Testis (tissue), 3 donors: ENCODE data around the gene RSPO3. TPM values are rescaled to one million over a fixed set of nuclear protein-coding genes. Genes with fewer than 3 reads are reported as not detected.
A peak's percentile ranks its signal among the peaks of the same experiment; 100 is the strongest.
"Not testable (repeated sequence)": the region's sequence is repeated elsewhere in the genome, so short reads cannot be mapped to it uniquely, and the experiment has no call there.

Experiments used
- DNase-seq: peaks from one replicate; pipeline ENCODE4 v3.0.0-alpha.2; 2019
- H3K27ac ChIP-seq, 2 donors: fragments of 200-600 bp; sonication (generic); one replicate each; pipeline ENCODE4 v1.5.1; 2019
- H3K27me3 ChIP-seq: fragments of 200-600 bp; sonication (generic); one replicate; pipeline ENCODE4 v1.5.1; 2019
- H3K36me3 ChIP-seq: fragments of 200-600 bp; sonication (generic); one replicate; pipeline ENCODE4 v1.5.1; 2017; ENCODE audit warnings: low read depth; ENCODE audit errors: missing control alignments
- H3K4me1 ChIP-seq: fragments of 200-600 bp; sonication (generic); one replicate; pipeline ENCODE4 v1.5.1; 2019
- H3K4me3 ChIP-seq, 2 donors: fragments of 200-600 bp; sonication (generic); one replicate each; pipeline ENCODE4 v1.5.1; 2017 to 2019
- H3K9me3 ChIP-seq: fragments of 200-600 bp; sonication (generic); one replicate; pipeline ENCODE4 v1.5.1; 2017
- POLR2A ChIP-seq: fragments of 450-650 bp; IDR thresholded peaks from one replicate; pipeline ENCODE4 v1.6.1; 2017; ENCODE audit warnings: antibody characterized with exemption, mild to moderate bottlenecking, moderate library complexity
- WGBS, 2 donors: methylation state at CpG; one replicate each; pipeline ENCODE4 v1.1.5; 2018; 5-methylcytosine and 5-hydroxymethylcytosine counted together
- intact Hi-C: fragments of 100-400 bp; cut with DNase I; formaldehyde crosslinking; loops from one replicate; pipeline ENCODE4 v1.15.1; 2023; ENCODE audit warnings: low total_unique reads
- polyA plus RNA-seq: library from polyadenylated mRNA; stranded (reverse); fragments of 350-450 nt; fragmentation: Illumina TruSeq; extraction: RNeasy Lipid Tissue Mini Kit (QIAGEN cat#74804); gene quantifications from one replicate; pipeline ENCODE4 v1.2.3, GENCODE V29; 2014; ENCODE audit warnings: low read depth, low replicate concordance; ENCODE audit not compliant: insufficient read depth
- total RNA-seq, 2 donors: library from RNA; depleted of rRNA; stranded (reverse); fragments of >200 nt; gene quantifications; one replicate each; pipeline ENCODE4 v1.2.3, GENCODE V29; 2016
- TF ChIP-seq, protein P1 (sequence below), 3 experiments: fragments of 450-650 bp in 2 of 3; fragments of 200-600 bp in 1 of 3; sonication (generic) in 1 of 3; IDR thresholded peaks; one replicate each; pipeline ENCODE4 v1.5.1; 2016 to 2019; ENCODE audit warnings: antibody characterized with exemption in 3 of 3, mild to moderate bottlenecking in 2 of 3, moderate library complexity in 1 of 3

The RSPO3 gene
- total and polyA plus RNA-seq, 3 donors from 2014 or later: 0.06 to 6.6 (median 1.5) TPM

DNA sequence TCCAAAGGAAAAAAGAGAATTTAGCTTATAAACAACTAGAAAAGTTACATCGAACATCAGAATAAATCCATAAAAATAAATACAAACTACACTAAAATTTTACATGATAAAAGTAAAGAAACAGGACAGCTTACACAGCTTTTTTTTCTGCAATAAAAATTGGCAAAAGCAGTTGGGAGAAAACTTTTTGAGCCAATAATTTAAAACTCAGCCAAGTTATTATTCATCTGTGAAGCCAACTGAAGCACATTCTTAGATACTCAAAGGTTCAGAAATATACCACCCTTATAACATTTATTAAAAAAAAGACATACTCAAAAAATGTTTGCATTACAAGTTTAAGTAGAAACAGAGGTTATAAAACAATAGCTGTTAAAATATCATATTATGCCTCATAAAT is 23.7 kb upstream of the RSPO3 start:
- no peak overlapping the region for H3K27ac ChIP-seq
- TF ChIP-seq POLR2A: no peak
- TF ChIP-seq, protein P1, sequence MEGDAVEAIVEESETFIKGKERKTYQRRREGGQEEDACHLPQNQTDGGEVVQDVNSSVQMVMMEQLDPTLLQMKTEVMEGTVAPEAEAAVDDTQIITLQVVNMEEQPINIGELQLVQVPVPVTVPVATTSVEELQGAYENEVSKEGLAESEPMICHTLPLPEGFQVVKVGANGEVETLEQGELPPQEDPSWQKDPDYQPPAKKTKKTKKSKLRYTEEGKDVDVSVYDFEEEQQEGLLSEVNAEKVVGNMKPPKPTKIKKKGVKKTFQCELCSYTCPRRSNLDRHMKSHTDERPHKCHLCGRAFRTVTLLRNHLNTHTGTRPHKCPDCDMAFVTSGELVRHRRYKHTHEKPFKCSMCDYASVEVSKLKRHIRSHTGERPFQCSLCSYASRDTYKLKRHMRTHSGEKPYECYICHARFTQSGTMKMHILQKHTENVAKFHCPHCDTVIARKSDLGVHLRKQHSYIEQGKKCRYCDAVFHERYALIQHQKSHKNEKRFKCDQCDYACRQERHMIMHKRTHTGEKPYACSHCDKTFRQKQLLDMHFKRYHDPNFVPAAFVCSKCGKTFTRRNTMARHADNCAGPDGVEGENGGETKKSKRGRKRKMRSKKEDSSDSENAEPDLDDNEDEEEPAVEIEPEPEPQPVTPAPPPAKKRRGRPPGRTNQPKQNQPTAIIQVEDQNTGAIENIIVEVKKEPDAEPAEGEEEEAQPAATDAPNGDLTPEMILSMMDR (IDR thresholded peaks at IDR 0.05): no peak
- DNase-seq: no peak

DNA sequence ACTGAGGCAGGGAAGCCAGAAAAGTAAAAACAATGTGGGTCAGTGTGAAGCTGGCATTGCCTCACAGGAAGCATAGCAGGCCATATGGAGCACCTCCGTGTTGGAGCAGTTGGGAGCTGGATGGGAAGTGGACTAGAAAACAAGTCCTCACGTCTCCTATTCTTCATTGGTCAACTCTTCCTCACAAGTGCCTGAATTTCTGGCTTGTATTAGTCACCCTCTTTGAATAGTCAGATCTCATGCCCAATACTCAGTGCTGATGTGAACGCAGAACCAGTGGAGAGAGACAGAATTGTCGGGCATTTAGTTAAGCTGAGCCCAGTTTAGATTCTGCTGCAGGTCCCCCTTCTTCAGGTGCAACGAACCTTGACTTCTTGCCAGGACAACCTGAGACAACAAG is 22.3 kb upstream of the RSPO3 start:
- Histone ChIP-seq H3K4me1 (no peaks in the 10 kb centered on the region), H3K36me3 (no peaks in the 10 kb centered on the region), H3K27me3 (no peaks in the 10 kb centered on the region), H3K9me3 (no peaks in the 10 kb centered on the region), H3K27ac (no peak overlapping the region), H3K4me3 (no peak overlapping the region)
- DNase-seq: no peak
- WGBS, 2 donors: 87 to 90% methylated on average over 5 of the region's 5 CpGs
- intact Hi-C loops: no loop called here
- TF ChIP-seq, protein P1 (IDR thresholded peaks at IDR 0.05): no peak
- TF ChIP-seq POLR2A: no peak

More for the DNA sequence above, 23.7 kb upstream of the RSPO3 start:
- 51 to 52% methylated on average over 1 of the region's 1 CpG for WGBS, 2 donors
- H3K27me3 ChIP-seq: no peaks in the 10 kb centered on the region
- intact Hi-C loops: no loop called here
- no peak overlapping the region for H3K4me3 ChIP-seq
- no peaks in the 10 kb centered on the region for H3K4me1 ChIP-seq
- no peaks in the 10 kb centered on the region for H3K9me3 ChIP-seq
- H3K36me3 ChIP-seq: no peaks in the 10 kb centered on the region

DNA sequence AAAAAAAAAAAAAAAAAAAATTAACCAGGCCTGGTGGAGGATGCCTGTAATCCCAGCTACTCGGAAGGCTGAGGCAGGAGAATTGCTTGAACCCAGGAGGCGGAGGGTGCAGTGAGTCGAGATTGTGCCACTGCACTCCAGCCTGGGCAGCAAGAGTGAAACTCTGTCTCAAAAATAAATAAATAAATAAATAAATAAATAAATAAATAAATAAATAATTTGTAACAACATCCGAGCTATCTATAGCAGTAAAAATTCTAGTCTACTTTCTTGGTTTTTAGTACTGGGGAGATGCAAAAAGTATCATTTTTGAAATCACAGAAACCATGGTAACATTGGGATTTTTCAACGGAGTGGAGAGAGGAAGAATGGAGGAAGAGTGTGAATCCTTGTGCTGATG is 21.0 kb upstream of the RSPO3 start:
- 92 to 94% methylated on average over 5 of the region's 5 CpGs for WGBS, 2 donors
- H3K9me3 ChIP-seq, intact Hi-C loops, DNase-seq, H3K36me3 ChIP-seq, H3K27ac ChIP-seq, H3K4me1 ChIP-seq, H3K4me3 ChIP-seq, H3K27me3 ChIP-seq: not testable (repeated sequence)

GRCh38 chr6:127100510-127101140 is 17.8 kb upstream of the RSPO3 start:
- TF ChIP-seq, protein P1 (IDR thresholded peaks at IDR 0.05): peak in 1 of 3 experiments; percentile 11
- no peak for TF ChIP-seq POLR2A
- H3K36me3 ChIP-seq: no peaks in the 10 kb centered on the region
- H3K4me1 ChIP-seq: no peaks in the 10 kb centered on the region
- no peak for DNase-seq
- no peak overlapping the region for H3K4me3 ChIP-seq
- 50 to 54% methylated on average over 3 of the region's 3 CpGs for WGBS, 2 donors
- H3K27ac ChIP-seq: no peak overlapping the region
- H3K27me3 ChIP-seq: no peaks in the 10 kb centered on the region
- no peaks in the 10 kb centered on the region for H3K9me3 ChIP-seq
- intact Hi-C loops: no loop called here

DNA sequence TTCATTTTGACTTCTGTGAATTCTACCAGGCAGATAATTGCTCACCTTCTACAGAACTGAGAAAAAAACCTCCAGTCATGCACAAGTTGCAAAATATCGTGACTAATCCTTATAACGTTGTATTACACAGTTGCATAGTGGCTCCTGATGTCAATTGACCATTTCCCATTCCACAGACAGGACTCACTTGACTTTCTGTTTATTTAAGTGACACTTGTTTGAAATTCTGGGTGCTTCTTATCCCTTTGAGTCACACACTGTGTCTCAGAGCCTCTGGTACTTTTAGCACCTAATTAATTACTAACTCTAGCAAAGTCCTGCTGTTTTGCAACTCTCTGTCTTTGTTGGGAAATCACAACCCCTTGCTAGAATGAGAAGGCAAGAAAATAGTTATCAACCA is 16.2 kb upstream of the RSPO3 start:
- TF ChIP-seq, protein P1 (IDR thresholded peaks at IDR 0.05): no peak
- TF ChIP-seq POLR2A: no peak
- H3K4me1 ChIP-seq: no peaks in the 10 kb centered on the region
- intact Hi-C loops: no loop called here
- WGBS, 2 donors: 55 to 65% methylated on average over 2 of the region's 2 CpGs
- no peaks in the 10 kb centered on the region for H3K36me3 ChIP-seq
- H3K27ac ChIP-seq: no peak overlapping the region
- no peak for DNase-seq
- H3K4me3 ChIP-seq: no peak overlapping the region
- H3K9me3 ChIP-seq: no peaks in the 10 kb centered on the region
- no peaks in the 10 kb centered on the region for H3K27me3 ChIP-seq
